ENCODE measurements around the gene TBC1D8.

Gene TBC1D8

GRCh38 chr2:100976645-100977391, 174.4 kb downstream of the TBC1D8 start:
- DNase-seq (ENCODE audit: low read depth): no peak

- no peak for DNase-seq (ENCODE audit: low read depth)
Measured at GRCh38 chr2:100976061-100976460, 175.1 kb downstream of the TBC1D8 start.

DNA sequence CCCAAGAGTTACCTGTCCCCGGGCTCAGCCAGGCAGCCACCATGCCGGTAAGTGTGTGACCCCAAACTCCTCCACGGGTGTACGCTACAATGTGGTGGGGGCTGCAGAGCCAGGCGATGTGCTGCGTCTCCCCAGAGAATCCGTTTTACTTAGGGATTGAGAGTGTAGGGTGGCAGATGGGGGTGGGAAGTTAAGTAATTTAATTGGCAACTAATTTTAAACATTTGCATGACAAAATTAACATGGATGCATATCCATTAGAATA, 175.7 kb downstream of the TBC1D8 start:
- no peak for DNase-seq (ENCODE audit: low read depth)

GRCh38 chr2:100974712-100975520, 176.3 kb downstream of the TBC1D8 start:
- no peak for DNase-seq (ENCODE audit: low read depth)

- DNase-seq (ENCODE audit: low read depth): no peak
Measured at GRCh38 chr2:100972452-100972851, 178.7 kb downstream of the TBC1D8 start.

GRCh38 chr2:100971221-100971620, 180.0 kb downstream of the TBC1D8 start:
- DNase-seq (ENCODE audit: low read depth): no peak

DNA sequence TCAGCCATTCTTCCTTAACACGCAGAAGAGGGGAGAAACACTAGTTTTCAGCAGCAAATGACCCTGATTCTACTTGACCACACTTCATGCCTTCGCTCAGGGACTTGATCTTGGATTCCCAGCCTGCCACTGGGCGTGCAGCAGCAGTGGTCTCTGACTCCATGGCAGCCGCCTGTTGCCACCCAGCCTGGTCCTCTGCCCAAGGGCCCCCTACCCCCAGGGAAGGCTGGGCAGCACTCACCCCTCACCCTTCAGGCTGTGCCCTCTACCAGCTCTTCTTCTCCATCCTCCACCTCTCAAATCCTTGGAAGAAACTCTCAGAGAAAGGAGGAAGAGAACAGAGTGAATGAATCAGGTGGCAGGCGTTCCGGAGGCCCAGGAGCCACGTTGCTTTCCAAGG, 181.2 kb downstream of the TBC1D8 start:
- no peak for DNase-seq (ENCODE audit: low read depth)

DNA sequence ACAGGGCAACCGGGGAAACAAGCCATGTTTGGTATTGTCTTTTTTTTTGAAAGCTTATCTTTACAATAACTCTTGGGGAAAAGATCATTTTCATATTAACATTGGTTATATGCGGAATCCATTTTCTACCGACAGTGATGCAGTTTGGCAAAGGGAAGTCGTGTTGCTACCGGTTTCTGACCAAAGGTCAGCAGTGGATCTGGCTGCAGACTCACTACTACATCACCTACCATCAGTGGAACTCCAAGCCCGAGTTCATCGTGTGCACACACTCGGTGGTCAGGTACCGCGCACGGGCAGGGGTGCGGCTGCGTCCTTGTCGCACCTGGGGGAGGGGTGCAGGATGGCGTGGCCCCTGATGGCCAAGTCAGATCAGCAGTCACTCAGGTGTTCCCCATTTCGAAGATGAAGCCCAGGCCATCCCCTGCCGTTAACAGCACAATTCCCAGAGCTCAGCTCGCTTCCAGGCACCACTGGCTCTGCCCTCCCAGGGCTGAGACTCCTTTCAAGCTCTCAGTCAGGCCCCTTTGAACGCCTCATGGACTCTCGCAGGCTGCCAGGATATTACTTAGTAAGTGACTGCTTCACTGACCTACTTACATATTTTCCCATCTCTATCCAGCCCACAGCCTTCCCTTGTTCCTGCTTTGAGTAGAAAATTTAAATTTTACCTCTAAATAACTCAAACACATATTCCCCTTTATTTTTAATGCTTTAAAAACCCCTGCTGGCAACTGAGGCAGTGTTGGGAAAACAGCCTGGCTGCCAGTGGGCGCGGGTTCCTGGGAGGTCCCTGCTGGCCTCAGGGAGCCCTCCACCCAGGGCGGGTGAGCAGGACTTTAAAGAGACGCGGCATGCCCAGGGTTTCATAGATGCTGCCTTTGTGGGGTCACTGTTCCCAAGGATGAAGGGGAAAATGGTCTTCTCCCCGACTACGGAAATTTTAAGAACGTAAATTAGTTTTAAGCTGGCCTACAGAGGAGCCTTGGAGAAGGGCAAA, 182.7 kb downstream of the TBC1D8 start:
- no peak for DNase-seq (ENCODE audit: low read depth)

- no peak for DNase-seq (ENCODE audit: low read depth)
Measured at GRCh38 chr2:100967716-100968115, 183.5 kb downstream of the TBC1D8 start.

GRCh38 chr2:100965596-100965995, 185.6 kb downstream of the TBC1D8 start:
- no peak for DNase-seq (ENCODE audit: low read depth)

GRCh38 chr2:100964681-100965169, 186.5 kb downstream of the TBC1D8 start:
- DNase-seq (ENCODE audit: low read depth): no peak

- no peak for DNase-seq (ENCODE audit: low read depth)
Measured at GRCh38 chr2:100964222-100964621, 187.0 kb downstream of the TBC1D8 start.

- DNase-seq (ENCODE audit: low read depth): no peak
Measured at GRCh38 chr2:100963026-100963375, 188.2 kb downstream of the TBC1D8 start.

DNA sequence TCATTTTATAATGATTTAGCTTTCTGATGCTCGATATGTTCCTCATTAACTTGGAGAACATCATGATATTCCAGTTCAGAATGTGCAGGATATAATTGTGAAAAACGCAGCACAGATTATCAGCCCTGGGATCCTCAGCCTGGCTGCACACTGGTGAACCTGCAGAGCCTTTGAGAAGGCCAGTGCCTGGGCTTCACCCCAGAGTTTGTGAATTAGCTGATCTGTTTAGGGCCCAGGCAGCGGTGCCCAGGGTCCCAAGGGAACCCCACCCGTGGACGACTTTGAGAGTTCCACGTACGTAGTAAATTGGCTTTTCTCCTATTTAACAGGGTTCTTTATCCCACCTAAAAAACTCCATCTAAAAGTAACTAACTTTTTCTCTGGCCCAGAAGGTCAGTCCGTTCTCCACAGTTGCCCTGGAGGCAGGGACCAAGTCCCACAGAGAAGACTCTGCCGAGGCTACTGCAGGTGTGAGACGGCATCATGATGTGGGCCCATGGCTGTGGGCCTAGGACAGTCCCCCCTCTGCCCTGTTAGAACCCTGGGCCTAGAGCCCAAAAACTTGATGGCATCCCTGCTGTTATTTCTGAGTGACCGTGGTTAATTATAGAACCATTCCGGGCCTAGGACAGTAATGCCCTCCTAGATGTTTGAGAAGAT, 188.7 kb downstream of the TBC1D8 start:
- no peak for DNase-seq (ENCODE audit: low read depth)

DNA sequence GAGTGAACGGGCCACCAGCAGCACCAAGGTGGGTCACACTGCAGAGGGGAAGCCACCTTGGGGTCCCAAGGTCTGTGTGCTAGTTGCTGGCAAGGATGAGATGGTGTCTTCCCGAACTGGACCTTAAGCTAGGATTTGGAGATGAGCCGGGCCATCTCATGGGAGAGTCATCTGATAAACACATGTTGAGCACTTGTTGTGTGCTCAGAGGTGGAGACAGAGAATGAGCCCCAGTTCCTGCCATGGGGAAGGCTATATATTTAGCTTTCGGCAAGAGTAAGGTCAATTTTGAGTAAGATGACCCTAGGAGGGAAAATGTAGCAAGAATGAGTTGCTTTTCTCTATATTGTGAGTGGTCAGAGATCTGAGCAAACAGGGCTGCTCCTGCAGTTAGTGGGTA, 190.5 kb downstream of the TBC1D8 start:
- DNase-seq (ENCODE audit: low read depth): no peak

DNA sequence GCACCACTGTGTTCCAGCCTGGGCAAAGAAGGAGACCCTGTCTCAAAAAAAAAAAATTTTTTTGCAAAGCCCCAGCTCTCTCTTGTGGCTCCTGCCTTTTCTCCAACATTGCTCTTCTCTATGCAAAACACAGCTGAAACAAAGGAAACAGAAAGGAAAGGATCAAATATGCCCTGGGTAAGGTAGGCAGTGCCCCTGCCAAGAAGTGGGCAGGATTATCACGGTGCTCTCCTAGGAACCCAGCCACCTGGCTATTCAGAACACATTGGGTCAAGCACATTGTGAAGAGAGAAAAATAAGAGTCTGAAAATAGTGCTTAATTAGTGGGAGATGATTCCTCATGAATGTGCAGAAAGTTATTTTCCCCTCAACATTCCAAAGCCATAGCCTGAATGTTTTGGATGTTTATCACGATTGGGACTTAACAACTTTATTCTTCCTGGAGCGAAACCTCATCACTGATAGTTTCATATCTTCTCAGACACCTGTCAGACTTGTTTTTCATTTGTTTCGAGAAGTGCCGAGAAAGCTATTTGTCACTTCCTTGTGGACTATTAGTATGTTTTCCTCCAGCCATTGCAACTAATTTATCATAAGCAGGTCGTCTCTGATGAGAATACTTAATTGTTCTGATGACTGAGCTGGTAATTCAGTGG, 191.8 kb downstream of the TBC1D8 start:
- no peak for DNase-seq (ENCODE audit: low read depth)

- no peak for DNase-seq (ENCODE audit: low read depth)
Measured at GRCh38 chr2:100957996-100958653, 193.1 kb downstream of the TBC1D8 start.
